CD4-positive, CD25-positive, alpha-beta regulatory T cell (primary cell): ENCODE measurements around the gene MLANA. TPM values are rescaled to one million over a fixed set of nuclear protein-coding genes. Genes with fewer than 3 reads are reported as not detected.

Experiments used
- ATAC-seq, 2 donors: fragments of 150-1000 bp; cut with Tn5 transposase; one replicate each; pipeline ENCODE4 v1.10.0; 2021; ENCODE audit warnings: low read depth in 2 of 2, moderate number of reproducible peaks in 2 of 2, moderate library complexity in 1 of 2
- DNase-seq, 3 donors: peaks; one replicate each; pipeline versions ENCODE4 v3.0.0 to v3.0.0-alpha.2; 2012 to 2022; ENCODE audit warnings: mixed read lengths in 1 of 3
- H3K27ac ChIP-seq: one replicate; pipeline ENCODE4 v1.7.0; 2013; ENCODE audit warnings: mild to moderate bottlenecking, low read length; ENCODE audit not compliant: insufficient read depth, poor library complexity, severe bottlenecking
- H3K27me3 ChIP-seq: one replicate; pipeline ENCODE4 v1.7.0; 2013; ENCODE audit warnings: low read length; ENCODE audit not compliant: control insufficient read depth, insufficient read depth
- H3K36me3 ChIP-seq: one replicate; pipeline ENCODE4 v1.7.0; 2013; ENCODE audit warnings: mild to moderate bottlenecking, low read length, moderate library complexity; ENCODE audit not compliant: control insufficient read depth, insufficient read depth
- H3K4me1 ChIP-seq: 2 replicates; pipeline ENCODE4 v1.7.0; 2013; ENCODE audit warnings: mild to moderate bottlenecking, low read length; ENCODE audit not compliant: insufficient read depth, control insufficient read depth, poor library complexity, severe bottlenecking
- H3K4me3 ChIP-seq: one replicate; pipeline ENCODE4 v1.7.0; 2013; ENCODE audit warnings: low read depth, mild to moderate bottlenecking, low read length, moderate library complexity
- H3K9me3 ChIP-seq, 2 experiments: 1 replicate in 1 of 2; 2 replicates in 1 of 2; pipeline ENCODE4 v1.7.0; 2013; ENCODE audit warnings: low read length in 2 of 2, mild to moderate bottlenecking in 1 of 2, moderate library complexity in 1 of 2; ENCODE audit not compliant: control insufficient read depth in 2 of 2
- H3K27ac Mint-ChIP-seq, 3 donors: one replicate each; pipeline ENCODE4 v1.8.0; 2020 to 2022; ENCODE audit warnings: mild to moderate bottlenecking in 3 of 3, mixed read lengths in 3 of 3, moderate library complexity in 2 of 3
- H3K27me3 Mint-ChIP-seq: one replicate; pipeline ENCODE4 v1.8.0; 2022; ENCODE audit warnings: mild to moderate bottlenecking, mixed read lengths
- H3K36me3 Mint-ChIP-seq: one replicate; pipeline ENCODE4 v1.8.0; 2020; ENCODE audit warnings: mixed read lengths
- H3K4me1 Mint-ChIP-seq, 4 donors: one replicate each; pipeline ENCODE4 v1.8.0; 2020 to 2022; ENCODE audit warnings: mixed read lengths in 4 of 4, mild to moderate bottlenecking in 1 of 4
- H3K4me3 Mint-ChIP-seq, 4 donors: one replicate each; pipeline ENCODE4 v1.8.0; 2020 to 2022; ENCODE audit warnings: mild to moderate bottlenecking in 4 of 4, mixed read lengths in 4 of 4, moderate library complexity in 3 of 4
- H3K9me3 Mint-ChIP-seq, 7 donors: one replicate each; pipeline ENCODE4 v1.8.0; 2020 to 2022; ENCODE audit warnings: mixed read lengths in 7 of 7, mild to moderate bottlenecking in 3 of 7, moderate library complexity in 2 of 7
- polyA plus RNA-seq, 4 donors: library from polyadenylated mRNA; unstranded; fragments of 300-500 nt; fragmentation: Illumina TruSeq; gene quantifications; one replicate each; pipeline ENCODE4 v1.2.3, GENCODE V29; 2021
- total RNA-seq: library from RNA; stranded (reverse); gene quantifications from one replicate; pipeline ENCODE4 v1.2.3, GENCODE V29; 2022

The MLANA gene
- total and polyA plus RNA-seq, 5 donors from 2014 or later = 0.14 to 0.49 TPM; not detected in 3

GRCh38 chr9:5871785-5872184 is 18.9 kb upstream of the MLANA start:
- Histone ChIP-seq H3K4me3 (no peak overlapping the region), H3K27me3 (no peaks in the 10 kb centered on the region), H3K4me1 (no peaks in the 10 kb centered on the region), H3K27ac (no peak overlapping the region), H3K9me3 (no peaks in the 10 kb centered on the region), H3K36me3 (no peaks in the 10 kb centered on the region)
- no peak overlapping the region for H3K27ac Mint-ChIP-seq
- no peaks in the 10 kb centered on the region for H3K27me3 Mint-ChIP-seq
- H3K9me3 Mint-ChIP-seq = peaks cover 0 to 2% (median 0%) of the 10 kb centered on the region in 7 donors
- peaks cover 25% of the 10 kb centered on the region for H3K36me3 Mint-ChIP-seq
- DNase-seq = no peak
- ATAC-seq = no peak
- H3K4me1 Mint-ChIP-seq = peaks cover 0 to 3% (median 0%) of the 10 kb centered on the region in 4 donors
- H3K4me3 Mint-ChIP-seq = no peak overlapping the region

GRCh38 chr9:5872511-5872910 is 18.2 kb upstream of the MLANA start:
- Histone ChIP-seq H3K27ac (no peak overlapping the region), H3K4me3 (no peak overlapping the region), H3K4me1 (no peaks in the 10 kb centered on the region), H3K36me3 (no peaks in the 10 kb centered on the region), H3K27me3 (no peaks in the 10 kb centered on the region), H3K9me3 (no peaks in the 10 kb centered on the region)
- no peak for ATAC-seq
- H3K4me3 Mint-ChIP-seq = no peak overlapping the region
- no peaks in the 10 kb centered on the region for H3K27me3 Mint-ChIP-seq
- H3K36me3 Mint-ChIP-seq = peaks cover 24% of the 10 kb centered on the region
- no peak overlapping the region for H3K27ac Mint-ChIP-seq
- peaks cover 0 to 2% (median 0%) of the 10 kb centered on the region in 7 donors for H3K9me3 Mint-ChIP-seq
- peaks cover 0 to 3% (median 0%) of the 10 kb centered on the region in 4 donors for H3K4me1 Mint-ChIP-seq
- DNase-seq = no peak

DNA sequence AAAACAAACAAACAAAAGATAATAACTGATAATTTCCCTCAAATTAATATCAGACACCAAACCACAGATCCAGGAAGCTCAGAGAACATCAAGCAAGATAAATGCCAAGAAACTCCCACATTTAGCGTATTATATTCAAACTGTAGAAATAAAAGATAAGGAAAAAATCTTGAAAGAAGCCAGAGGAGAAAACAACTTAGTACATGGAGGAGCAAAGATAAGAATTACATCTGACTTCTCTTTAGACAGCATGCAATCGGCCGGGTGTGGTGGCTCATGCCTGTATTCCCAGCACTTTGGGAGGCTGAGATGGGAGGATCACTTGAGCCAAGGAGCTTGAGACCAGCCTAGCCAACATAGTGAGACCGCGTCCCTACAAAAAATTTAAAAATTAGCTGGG is 17.2 kb upstream of the MLANA start:
- Histone ChIP-seq H3K4me1 (no peaks in the 10 kb centered on the region), H3K4me3 (no peak overlapping the region), H3K27me3 (no peaks in the 10 kb centered on the region), H3K36me3 (no peaks in the 10 kb centered on the region), H3K27ac (no peak overlapping the region), H3K9me3 (no peaks in the 10 kb centered on the region)
- H3K27ac Mint-ChIP-seq = no peak overlapping the region
- peaks cover 0 to 2% (median 0%) of the 10 kb centered on the region in 7 donors for H3K9me3 Mint-ChIP-seq
- H3K27me3 Mint-ChIP-seq = no peaks in the 10 kb centered on the region
- peaks cover 18% of the 10 kb centered on the region for H3K36me3 Mint-ChIP-seq
- DNase-seq = no peak
- H3K4me3 Mint-ChIP-seq = no peak overlapping the region
- H3K4me1 Mint-ChIP-seq = peaks cover 0 to 3% (median 0%) of the 10 kb centered on the region in 4 donors
- no peak for ATAC-seq

DNA sequence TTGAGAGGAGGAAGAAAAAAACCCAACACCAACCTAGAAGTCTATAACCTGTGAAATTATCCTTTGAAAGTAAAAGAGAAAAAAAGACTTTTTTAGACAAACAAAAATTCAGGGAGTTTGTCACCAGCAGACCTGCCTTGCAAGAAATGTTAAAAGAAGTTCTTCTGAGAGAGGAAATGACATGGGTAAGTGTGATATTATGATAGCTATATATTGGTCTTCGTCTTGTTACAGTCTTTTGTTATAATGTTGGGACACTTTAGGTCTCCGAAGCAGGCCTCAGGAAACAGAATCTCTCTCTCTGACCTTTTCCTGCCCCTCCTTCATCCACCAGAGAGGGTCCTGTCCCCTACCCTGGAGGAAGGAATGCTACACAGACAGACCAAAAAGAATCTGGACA is 16.6 kb upstream of the MLANA start:
- H3K27me3 ChIP-seq = no peaks in the 10 kb centered on the region
- H3K4me3 ChIP-seq = no peak overlapping the region
- ATAC-seq (no peak), DNase-seq (no peak)
- H3K9me3 ChIP-seq = no peaks in the 10 kb centered on the region
- no peaks in the 10 kb centered on the region for H3K4me1 ChIP-seq
- Mint-ChIP-seq H3K36me3 (peaks cover 18% of the 10 kb centered on the region), H3K27me3 (no peaks in the 10 kb centered on the region), H3K9me3 (peaks cover 0 to 2% (median 0%) of the 10 kb centered on the region in 7 donors), H3K4me1 (peaks cover 0 to 3% (median 0%) of the 10 kb centered on the region in 4 donors), H3K4me3 (no peak overlapping the region), H3K27ac (peak overlapping the region in 1 of 3 donors; percentile 85)
- no peak overlapping the region for H3K27ac ChIP-seq
- no peaks in the 10 kb centered on the region for H3K36me3 ChIP-seq

DNA sequence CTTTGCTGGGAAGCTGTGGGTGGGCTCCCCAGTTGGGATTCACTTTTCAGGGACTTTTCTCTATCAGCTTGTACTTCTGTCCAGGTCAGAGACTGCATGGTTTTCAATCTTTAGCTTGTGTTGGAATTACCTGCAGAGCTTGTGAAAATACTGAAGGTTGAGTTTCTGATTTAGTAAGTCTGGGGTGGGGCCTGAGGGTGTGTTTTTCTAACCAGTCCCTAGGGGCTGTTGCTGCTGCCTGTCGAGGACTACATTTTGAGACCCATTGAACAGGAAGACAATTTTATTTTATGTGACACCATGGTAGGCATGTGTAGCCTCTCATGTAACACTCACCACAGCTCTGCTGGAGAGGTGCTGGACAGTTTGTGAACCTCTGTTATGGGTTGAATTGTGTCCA is 14.7 kb upstream of the MLANA start:
- no peaks in the 10 kb centered on the region for H3K4me1 Mint-ChIP-seq
- H3K36me3 Mint-ChIP-seq = peaks cover 14% of the 10 kb centered on the region
- H3K27me3 Mint-ChIP-seq = no peaks in the 10 kb centered on the region
- H3K27ac Mint-ChIP-seq = no peak overlapping the region
- DNase-seq (peak in 1 of 3 donors; percentile 33), ATAC-seq (no peak)
- H3K9me3 Mint-ChIP-seq = peaks cover 0 to 2% (median 0%) of the 10 kb centered on the region in 7 donors
- Histone ChIP-seq H3K9me3 (no peaks in the 10 kb centered on the region), H3K27ac (no peak overlapping the region), H3K4me3 (no peak overlapping the region), H3K4me1 (no peaks in the 10 kb centered on the region), H3K27me3 (no peaks in the 10 kb centered on the region), H3K36me3 (no peaks in the 10 kb centered on the region)
- H3K4me3 Mint-ChIP-seq = no peak overlapping the region

- ATAC-seq = no peak
- H3K4me3 ChIP-seq = no peak overlapping the region
Observed at GRCh38 chr9:5876711-5877110, 14.0 kb upstream of the MLANA start.

GRCh38 chr9:5879419-5880181 is 11.1 kb upstream of the MLANA start:
- peak in 1 of 3 donors; percentile 37 for DNase-seq
- Histone ChIP-seq H3K4me1 (no peaks in the 10 kb centered on the region), H3K9me3 (no peaks in the 10 kb centered on the region), H3K36me3 (no peaks in the 10 kb centered on the region), H3K27ac (no peak overlapping the region), H3K4me3 (no peak overlapping the region), H3K27me3 (no peaks in the 10 kb centered on the region)
- Mint-ChIP-seq H3K4me3 (no peak overlapping the region), H3K27me3 (no peaks in the 10 kb centered on the region), H3K4me1 (no peaks in the 10 kb centered on the region), H3K36me3 (peaks cover 5% of the 10 kb centered on the region), H3K9me3 (no peaks in the 10 kb centered on the region), H3K27ac (no peak overlapping the region)
- ATAC-seq = peak in 1 of 2 donors; percentile 53

More at GRCh38 chr9:5876711-5877110, 14.0 kb upstream of the MLANA start:
- Histone ChIP-seq H3K27ac (no peak overlapping the region), H3K36me3 (no peaks in the 10 kb centered on the region), H3K27me3 (no peaks in the 10 kb centered on the region), H3K9me3 (no peaks in the 10 kb centered on the region), H3K4me1 (no peaks in the 10 kb centered on the region)
- no peak for DNase-seq
- no peak overlapping the region for H3K27ac Mint-ChIP-seq
- no peaks in the 10 kb centered on the region for H3K27me3 Mint-ChIP-seq
- peaks cover 0 to 2% (median 0%) of the 10 kb centered on the region in 7 donors for H3K9me3 Mint-ChIP-seq
- H3K4me3 Mint-ChIP-seq = no peak overlapping the region
- no peaks in the 10 kb centered on the region for H3K4me1 Mint-ChIP-seq
- peaks cover 14% of the 10 kb centered on the region for H3K36me3 Mint-ChIP-seq
